ENCODE data around the gene STX18. TPM values are rescaled to one million over a fixed set of nuclear protein-coding genes. Genes with fewer than 3 reads are reported as not detected.

STX18 gene
- total and polyA plus RNA-seq, 10 of the 15 experiments (the other 5 are each of a cell fraction or from before 2014, with no cell fraction given), result 8.2 to 46.6 (median 31.1) TPM

- no peaks in the 10 kb centered on the region for H3K79me2 ChIP-seq (ENCODE audit: control insufficient read depth, insufficient read depth, low read length)
- no peaks in the 10 kb centered on the region for H3K9me3 ChIP-seq (replicated peaks; ENCODE audit: control insufficient read depth, insufficient read depth, low read length)
- RAD21 ChIA-PET (ENCODE audit: unreplicated experiment), result no interaction called here
- POLR2A ChIA-PET, result no interaction called here
- no peak overlapping the region for H3K27ac ChIP-seq (ENCODE audit: control insufficient read depth, insufficient read depth)
- H3K4me2 ChIP-seq (ENCODE audit: control insufficient read depth, insufficient read depth), result no peak overlapping the region
- SMC1A ChIA-PET (ENCODE audit: uncharacterized antibody, unreplicated experiment), result interaction anchor here (0.6 kb wide), 1 partner anchor 14 kb away, joined by 3 read pairs; no protein-coding TSS in a partner anchor
- BruUV-seq (replicated peaks), result no TSS peak
- no peak for ATAC-seq
- no peak for DNase-seq (ENCODE audit: low read depth, low spot score)
- no peaks in the 10 kb centered on the region for H4K20me1 ChIP-seq (ENCODE audit: control insufficient read depth, insufficient read depth)
- no peak for TF ChIP-seq BMI1 (IDR thresholded peaks at IDR 0.05; ENCODE audit: borderline replicate concordance)
- TF ChIP-seq HDGF (IDR thresholded peaks at IDR 0.05), result no peak
- no peak for TF ChIP-seq ZZZ3 (IDR thresholded peaks at IDR 0.05; ENCODE audit: control insufficient read depth, insufficient read length, low read depth)
- no peak for TF ChIP-seq ATF2 (IDR thresholded peaks at IDR 0.05; ENCODE audit: low read length)
- no peak for TF ChIP-seq KLF5 (IDR thresholded peaks at IDR 0.05; ENCODE audit: partially characterized antibody)
- no peak for TF ChIP-seq USF1 (IDR thresholded peaks at IDR 0.05; ENCODE audit: borderline replicate concordance, extremely low read length, insufficient read depth, low read depth, low read length)
- no peak for TF ChIP-seq RCOR1 (conservative IDR thresholded peaks at IDR 0.05; ENCODE audit: low read depth, low read length)
- no peak for TF ChIP-seq BACH1 (IDR thresholded peaks at IDR 0.05; ENCODE audit: borderline replicate concordance)
- no peak for TF ChIP-seq EGR1 (IDR thresholded peaks at IDR 0.05; ENCODE audit: borderline replicate concordance in 1 of 2, low read depth in 2 of 2, low read length in 2 of 2)
- no peak for TF ChIP-seq STAT1 (conservative IDR thresholded peaks at IDR 0.05)
- TF ChIP-seq TCF3 (IDR thresholded peaks at IDR 0.05; ENCODE audit: borderline replicate concordance, insufficient read depth, low read depth, low read length), result no peak
- TF ChIP-seq, protein P1, sequence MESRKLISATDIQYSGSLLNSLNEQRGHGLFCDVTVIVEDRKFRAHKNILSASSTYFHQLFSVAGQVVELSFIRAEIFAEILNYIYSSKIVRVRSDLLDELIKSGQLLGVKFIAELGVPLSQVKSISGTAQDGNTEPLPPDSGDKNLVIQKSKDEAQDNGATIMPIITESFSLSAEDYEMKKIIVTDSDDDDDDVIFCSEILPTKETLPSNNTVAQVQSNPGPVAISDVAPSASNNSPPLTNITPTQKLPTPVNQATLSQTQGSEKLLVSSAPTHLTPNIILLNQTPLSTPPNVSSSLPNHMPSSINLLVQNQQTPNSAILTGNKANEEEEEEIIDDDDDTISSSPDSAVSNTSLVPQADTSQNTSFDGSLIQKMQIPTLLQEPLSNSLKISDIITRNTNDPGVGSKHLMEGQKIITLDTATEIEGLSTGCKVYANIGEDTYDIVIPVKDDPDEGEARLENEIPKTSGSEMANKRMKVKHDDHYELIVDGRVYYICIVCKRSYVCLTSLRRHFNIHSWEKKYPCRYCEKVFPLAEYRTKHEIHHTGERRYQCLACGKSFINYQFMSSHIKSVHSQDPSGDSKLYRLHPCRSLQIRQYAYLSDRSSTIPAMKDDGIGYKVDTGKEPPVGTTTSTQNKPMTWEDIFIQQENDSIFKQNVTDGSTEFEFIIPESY (IDR thresholded peaks at IDR 0.05), result no peak
- TF ChIP-seq PAX8 (IDR thresholded peaks at IDR 0.05), result no peak
- no peak for TF ChIP-seq CREM (IDR thresholded peaks at IDR 0.05; ENCODE audit: low read depth)
- TF ChIP-seq TCF12 (IDR thresholded peaks at IDR 0.05; ENCODE audit: low read depth, low read length), result no peak
- no peak for TF ChIP-seq IKZF2 (IDR thresholded peaks at IDR 0.05)
- no peak overlapping the region for H2AFZ ChIP-seq (ENCODE audit: control insufficient read depth, low read depth, low read length)
- no peak overlapping the region for H3K4me3 ChIP-seq
- no peak for FAIRE-seq
- H3K36me3 ChIP-seq (ENCODE audit: control insufficient read depth in 2 of 2, insufficient read depth in 2 of 2, low read length in 1 of 2), result peaks cover 13 to 15% of the 10 kb centered on the region in 2 experiments; a peak in 3 of 4 replicates
- H3K4me1 ChIP-seq (ENCODE audit: control insufficient read depth, insufficient read depth, low read length), result no peaks in the 10 kb centered on the region
- no peak overlapping the region for H3K9ac ChIP-seq (ENCODE audit: control insufficient read depth, insufficient read depth, low read length)
- intact Hi-C loops (cut with micrococcal nuclease; ENCODE audit: unreplicated experiment) (no loop called here), in situ Hi-C loops (cut with MboI) (no loop called here)
- no peaks in the 10 kb centered on the region for H3K27me3 ChIP-seq (replicated peaks in 1 of 2; ENCODE audit: control insufficient read depth in 2 of 2, insufficient read depth in 2 of 2, low read length in 1 of 2)
- CTCF ChIA-PET, result no interaction called here
These were observed 80.7 kb downstream of the STX18 start for GRCh38 chr4:4461178-4461577.
